ENCODE data around the gene ITGA8. TPM values are rescaled to one million over a fixed set of nuclear protein-coding genes. Genes with fewer than 3 reads are reported as not detected.

Gene ITGA8
- total and polyA plus RNA-seq, 2 of the 4 experiments (the other 2 are of a cell fraction): under 0.01 to 0.02 TPM

- H2AFZ ChIP-seq (replicated peaks; ENCODE audit: low read length, poor library complexity): no peak overlapping the region
- H3K9me3 ChIP-seq (ENCODE audit: control insufficient read depth, insufficient read depth, low read length): peaks cover 2% of the 10 kb centered on the region; the same call in 1 of the 2 replicates
- CTCF ChIA-PET: no interaction called here
- H2AK9ac ChIP-seq (replicated peaks; ENCODE audit: low read depth, low read length, poor library complexity): no peak overlapping the region
- H3K9ac ChIP-seq (ENCODE audit: low read depth, low read length): no peak overlapping the region
- no peak overlapping the region for H4K91ac ChIP-seq (ENCODE audit: insufficient read depth, low read depth, low read length)
- TF ChIP-seq NFE2L2 (IDR thresholded peaks at IDR 0.05; ENCODE audit: low read depth, low read length) (no peak), MAFK (IDR thresholded peaks at IDR 0.05; ENCODE audit: low read depth, low read length) (no peak)
- no CpG with 5 or more reads among the region's 10 CpGs for WGBS, 2 experiments (ENCODE audit: extremely low coverage in 2 of 2, insufficient read length in 1 of 2)
- POLR2A ChIA-PET (ENCODE audit: unreplicated experiment): no interaction called here
- in situ Hi-C loops (cut with MboI; ENCODE audit: low sequenced_read_pairs): no loop called here
- H3K4me3 ChIP-seq (ENCODE audit: insufficient read depth, low read depth, low read length): no peak overlapping the region
- peaks cover 16% of the 10 kb centered on the region for H3K27me3 ChIP-seq (ENCODE audit: control insufficient read depth, insufficient read depth, low read length)
- no peaks in the 10 kb centered on the region for H3K4me1 ChIP-seq (ENCODE audit: control insufficient read depth, insufficient read depth, low read length)
- H3K4me2 ChIP-seq (ENCODE audit: low read depth, low read length): peak overlapping the region; percentile 66
- no peaks in the 10 kb centered on the region for H4K20me1 ChIP-seq (ENCODE audit: insufficient read depth, low read length)
- H3K9me1 ChIP-seq (ENCODE audit: insufficient read depth, low read length): no peaks in the 10 kb centered on the region
- no peak overlapping the region for H3K56ac ChIP-seq (ENCODE audit: extremely low read depth, insufficient read depth, low read length)
- H2BK5ac ChIP-seq (ENCODE audit: low read depth, low read length, poor library complexity, severe bottlenecking): no peak overlapping the region
- no peak overlapping the region for H4K8ac ChIP-seq (ENCODE audit: low read depth in 2 of 2, low read length in 2 of 2)
- BruUV-seq (replicated peaks): no TSS peak
- H2AK5ac ChIP-seq (ENCODE audit: low read depth, low read length): no peak overlapping the region
- H3K18ac ChIP-seq (ENCODE audit: low read depth, low read length): no peak overlapping the region
- H4K5ac ChIP-seq (ENCODE audit: low read depth, low read length): no peak overlapping the region
- dilution Hi-C loops (cut with HindIII; ENCODE audit: low sequenced_read_pairs, unreplicated experiment): no loop called here
- no peaks in the 10 kb centered on the region for H3K36me3 ChIP-seq (ENCODE audit: control insufficient read depth, insufficient read depth, low read length)
- no peak overlapping the region for H3K4ac ChIP-seq (ENCODE audit: low read depth, low read length)
- no peak for DNase-seq
- H2BK20ac ChIP-seq (ENCODE audit: low read depth, low read length): no peak overlapping the region
- 0 out of 2 replicates have a peak overlapping the region, but pooled peaks have one; percentile 12 for H3K23ac ChIP-seq (ENCODE audit: low read depth, low read length)
- H3K14ac ChIP-seq (replicated peaks; ENCODE audit: low read depth, low read length): no peak overlapping the region
- no peaks in the 10 kb centered on the region for H3K79me1 ChIP-seq (ENCODE audit: low read depth in 1 of 2, low read length in 2 of 2)
- ATAC-seq (ENCODE audit: low read depth): no peak
- no peak overlapping the region for H2BK15ac ChIP-seq (ENCODE audit: low read depth, low read length)
- no peak overlapping the region for H2BK120ac ChIP-seq (ENCODE audit: low read depth, low read length)
- intact Hi-C loops (cut with micrococcal nuclease): no loop called here
- H3K27ac ChIP-seq (ENCODE audit: insufficient read depth, low read length): no peak overlapping the region
Measured at GRCh38 chr10:15504101-15504840, 215.5 kb downstream of the ITGA8 start.
